Measurements from ENCODE around the gene CCDC90B. TPM values are rescaled to one million over a fixed set of nuclear protein-coding genes. Genes with fewer than 3 reads are reported as not detected.

The CCDC90B gene
- total and polyA plus RNA-seq, 10 of the 15 experiments (the other 5 are each of a cell fraction or from before 2014, with no cell fraction given) = 33.2 to 91.5 (median 59.2) TPM

DNA sequence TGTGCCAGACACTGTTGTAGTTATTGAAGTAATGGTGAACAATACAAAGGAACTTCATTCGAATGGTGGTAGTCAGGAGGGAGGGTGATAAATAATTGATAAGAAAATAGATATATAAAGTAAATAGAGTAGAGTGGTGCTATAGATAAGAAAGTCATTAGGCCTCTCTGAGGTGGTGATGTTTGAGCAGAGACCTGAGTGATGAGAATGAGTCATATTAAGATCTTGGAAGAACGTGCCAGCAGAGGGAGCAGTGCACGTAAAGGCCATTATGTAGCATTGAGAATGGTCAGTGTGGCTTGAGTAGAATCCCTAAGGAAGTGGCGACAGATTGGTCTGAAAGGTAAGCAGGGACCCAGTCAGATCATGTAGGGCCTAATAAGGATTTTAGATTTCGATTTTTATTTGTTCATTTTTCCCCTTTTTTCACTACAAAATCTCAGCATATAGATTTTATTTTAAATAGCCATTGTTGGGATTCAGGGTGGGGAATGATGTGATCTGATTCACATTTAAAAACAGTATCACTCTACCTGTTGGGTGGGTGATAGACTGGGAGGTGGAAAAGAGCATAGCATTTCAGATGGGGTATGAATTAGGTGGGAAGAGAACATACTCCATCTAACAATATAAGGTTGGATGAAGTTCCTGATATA, 44.7 kb downstream of the CCDC90B start:
- Histone ChIP-seq H3K36me3 (ENCODE audit: control insufficient read depth in 2 of 2, insufficient read depth in 2 of 2, low read length in 1 of 2) (no peaks in the 10 kb centered on the region), H3K79me2 (ENCODE audit: control insufficient read depth, insufficient read depth, low read length) (no peaks in the 10 kb centered on the region), H4K20me1 (ENCODE audit: control insufficient read depth, insufficient read depth) (no peaks in the 10 kb centered on the region), H3K4me3 (no peak overlapping the region), H3K27me3 (replicated peaks in 1 of 2; ENCODE audit: control insufficient read depth in 2 of 2, insufficient read depth in 2 of 2, low read length in 1 of 2) (no peaks in the 10 kb centered on the region), H3K27ac (ENCODE audit: control insufficient read depth, insufficient read depth) (no peak overlapping the region), H2AFZ (ENCODE audit: control insufficient read depth, low read depth, low read length) (no peak overlapping the region), H3K4me2 (ENCODE audit: control insufficient read depth, insufficient read depth) (no peak overlapping the region), H3K4me1 (ENCODE audit: control insufficient read depth, insufficient read depth, low read length) (no peaks in the 10 kb centered on the region), H3K9ac (ENCODE audit: control insufficient read depth, insufficient read depth, low read length) (no peak overlapping the region), H3K9me3 (replicated peaks; ENCODE audit: control insufficient read depth, insufficient read depth, low read length) (no peaks in the 10 kb centered on the region)
- in situ Hi-C loops (cut with MboI) = no loop called here
- FAIRE-seq = no peak
- peak; percentile 82 for ATAC-seq
- SMC1A ChIA-PET (ENCODE audit: uncharacterized antibody, unreplicated experiment) = interaction anchor here (1.1 kb wide), 1 partner anchor 374 kb away, joined by 5 read pairs; no protein-coding TSS in a partner anchor
- no peak for DNase-seq (ENCODE audit: low read depth, low spot score)
- RAD21 ChIA-PET (ENCODE audit: unreplicated experiment) = no interaction called here
- BruUV-seq (replicated peaks) = no TSS peak
- POLR2A ChIA-PET = no interaction called here
- intact Hi-C loops (cut with micrococcal nuclease; ENCODE audit: unreplicated experiment) = loop anchor here (5.0 kb wide), 1 partner anchor 576 kb away; no protein-coding TSS in a partner anchor
- CTCF ChIA-PET = no interaction called here
- WGBS (ENCODE audit: insufficient coverage, insufficient replicate concordance, low lambda C conversion rate, missing lambda C conversion rate) = 70% methylated on average over 5 of the region's 5 CpGs
- TF ChIP-seq SMC3 (IDR thresholded peaks at IDR 0.05; ENCODE audit: borderline replicate concordance, low read length) (peak; percentile 36; the same call in 1 of the 2 replicates), KLF5 (IDR thresholded peaks at IDR 0.05; ENCODE audit: partially characterized antibody) (no peak), IRF4 (IDR thresholded peaks at IDR 0.05; ENCODE audit: low read depth, low read length) (0 out of 2 replicates have a peak, but pooled peaks have one; percentile 14), RAD21 (IDR thresholded peaks at IDR 0.05; ENCODE audit: insufficient read depth, low read depth, low read length) (peak; percentile 31; the same call in 1 of the 2 replicates), CTCF (IDR thresholded peaks at IDR 0.05 in 2 of 3, conservative IDR thresholded peaks at IDR 0.05 in 1 of 3; ENCODE audit: control insufficient read depth in 2 of 3, extremely low read depth in 1 of 3, insufficient read depth in 1 of 3, low read depth in 3 of 3, low read length in 3 of 3) (peak; percentile 39 to 45 (median 45); a peak in 4 of 6 replicates)
